Hepatocyte (in vitro differentiated cells): Measurements from ENCODE around the gene STARD7.

Source experiments
- EZH2 ChIP-seq: fragments of 200-600 bp; sonication (generic); IDR thresholded peaks from 2 replicates; pipeline ENCODE4 v1.6.1; 2016; ENCODE audit warnings: antibody characterized with exemption, mild to moderate bottlenecking, borderline replicate concordance
- TF ChIP-seq, protein P1 (sequence below): fragments of 200-600 bp; sonication (generic); IDR thresholded peaks from 2 replicates; pipeline ENCODE4 v1.5.1; 2016; ENCODE audit warnings: antibody characterized with exemption, mild to moderate bottlenecking; ENCODE audit not compliant: poor library complexity

DNA sequence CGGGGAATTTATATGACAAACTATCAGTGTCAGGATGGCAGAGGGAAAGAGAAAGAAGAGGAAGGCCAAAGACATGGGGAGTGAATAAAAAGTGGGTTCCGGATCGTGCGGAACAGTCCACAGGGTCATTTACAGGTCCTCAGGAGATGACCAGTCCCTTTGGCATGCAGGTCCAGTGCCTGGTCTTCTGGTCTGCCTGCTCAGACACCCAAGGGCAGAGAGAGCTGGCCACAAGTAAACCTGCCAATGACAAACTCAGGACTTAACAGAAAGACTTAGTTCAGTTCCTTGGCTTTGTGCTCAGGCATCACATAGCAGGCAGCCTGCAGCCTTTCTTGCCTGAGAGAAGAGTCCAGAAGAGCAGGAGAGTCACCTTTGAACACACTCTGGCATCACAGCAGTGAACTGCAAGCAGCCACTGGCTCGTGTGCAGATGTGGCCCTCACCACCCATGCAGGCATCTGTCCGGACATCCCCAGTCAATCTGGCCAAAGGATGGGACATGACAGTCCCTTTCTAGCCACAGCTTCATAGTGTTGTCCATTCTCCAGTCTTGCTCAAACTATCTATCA lies 43.2 kb upstream of the STARD7 start:
- TF ChIP-seq, protein P1, sequence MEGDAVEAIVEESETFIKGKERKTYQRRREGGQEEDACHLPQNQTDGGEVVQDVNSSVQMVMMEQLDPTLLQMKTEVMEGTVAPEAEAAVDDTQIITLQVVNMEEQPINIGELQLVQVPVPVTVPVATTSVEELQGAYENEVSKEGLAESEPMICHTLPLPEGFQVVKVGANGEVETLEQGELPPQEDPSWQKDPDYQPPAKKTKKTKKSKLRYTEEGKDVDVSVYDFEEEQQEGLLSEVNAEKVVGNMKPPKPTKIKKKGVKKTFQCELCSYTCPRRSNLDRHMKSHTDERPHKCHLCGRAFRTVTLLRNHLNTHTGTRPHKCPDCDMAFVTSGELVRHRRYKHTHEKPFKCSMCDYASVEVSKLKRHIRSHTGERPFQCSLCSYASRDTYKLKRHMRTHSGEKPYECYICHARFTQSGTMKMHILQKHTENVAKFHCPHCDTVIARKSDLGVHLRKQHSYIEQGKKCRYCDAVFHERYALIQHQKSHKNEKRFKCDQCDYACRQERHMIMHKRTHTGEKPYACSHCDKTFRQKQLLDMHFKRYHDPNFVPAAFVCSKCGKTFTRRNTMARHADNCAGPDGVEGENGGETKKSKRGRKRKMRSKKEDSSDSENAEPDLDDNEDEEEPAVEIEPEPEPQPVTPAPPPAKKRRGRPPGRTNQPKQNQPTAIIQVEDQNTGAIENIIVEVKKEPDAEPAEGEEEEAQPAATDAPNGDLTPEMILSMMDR, result no peak
- no peak for TF ChIP-seq EZH2
